Esophagus muscularis mucosa (tissue), 3 donors: ENCODE results near the gene RALGAPA1.

Source experiments
- POLR2A ChIP-seq: fragments of 450-650 bp; IDR thresholded peaks from one replicate; pipeline ENCODE4 v1.6.1; 2017; ENCODE audit warnings: antibody characterized with exemption, moderate library complexity, mild to moderate bottlenecking, low read depth
- TF ChIP-seq, protein P1 (sequence below), 3 experiments: fragments of 200-600 bp in 2 of 3; fragments of 450-650 bp in 1 of 3; sonication (generic) in 2 of 3; IDR thresholded peaks; one replicate each; pipeline ENCODE4 v1.5.1; 2017 to 2019; ENCODE audit warnings: antibody characterized with exemption in 3 of 3, mild to moderate bottlenecking in 2 of 3, moderate library complexity in 1 of 3

DNA sequence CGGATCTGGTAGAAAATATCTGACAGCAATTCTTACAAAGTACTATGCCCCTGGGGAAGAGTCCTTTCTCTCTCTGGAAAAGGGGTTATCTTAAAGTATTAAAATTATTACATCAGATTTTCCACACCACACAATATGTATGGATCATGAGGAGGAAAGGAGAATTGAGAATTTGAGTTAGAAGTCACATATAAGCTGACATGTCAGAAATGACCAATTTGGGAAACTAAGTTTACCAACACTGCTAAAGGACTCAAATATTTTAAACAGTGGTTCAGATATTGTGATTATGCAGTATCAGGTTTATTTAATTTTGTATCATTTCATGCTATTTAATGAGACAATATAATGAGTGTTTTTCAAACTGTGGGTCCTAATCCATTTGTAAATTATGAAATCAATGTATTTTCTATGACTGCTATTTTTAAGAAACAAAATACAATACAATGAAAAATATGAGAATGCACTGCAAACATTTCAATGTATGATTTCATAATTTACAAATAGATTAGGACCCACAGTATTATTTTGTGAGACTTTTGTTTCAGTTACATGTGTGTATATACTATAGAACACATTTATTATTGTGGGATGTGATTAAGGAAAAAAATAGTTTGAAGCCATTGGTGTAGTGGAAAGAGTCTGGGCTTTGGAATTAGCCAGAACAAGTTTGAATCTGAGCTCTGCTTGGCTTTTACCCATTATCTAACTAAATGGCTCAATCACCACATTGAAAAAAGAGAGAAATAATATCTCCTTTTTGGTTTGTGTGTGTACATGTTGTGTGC lies 276.9 kb downstream of the RALGAPA1 start:
- TF ChIP-seq, protein P1, sequence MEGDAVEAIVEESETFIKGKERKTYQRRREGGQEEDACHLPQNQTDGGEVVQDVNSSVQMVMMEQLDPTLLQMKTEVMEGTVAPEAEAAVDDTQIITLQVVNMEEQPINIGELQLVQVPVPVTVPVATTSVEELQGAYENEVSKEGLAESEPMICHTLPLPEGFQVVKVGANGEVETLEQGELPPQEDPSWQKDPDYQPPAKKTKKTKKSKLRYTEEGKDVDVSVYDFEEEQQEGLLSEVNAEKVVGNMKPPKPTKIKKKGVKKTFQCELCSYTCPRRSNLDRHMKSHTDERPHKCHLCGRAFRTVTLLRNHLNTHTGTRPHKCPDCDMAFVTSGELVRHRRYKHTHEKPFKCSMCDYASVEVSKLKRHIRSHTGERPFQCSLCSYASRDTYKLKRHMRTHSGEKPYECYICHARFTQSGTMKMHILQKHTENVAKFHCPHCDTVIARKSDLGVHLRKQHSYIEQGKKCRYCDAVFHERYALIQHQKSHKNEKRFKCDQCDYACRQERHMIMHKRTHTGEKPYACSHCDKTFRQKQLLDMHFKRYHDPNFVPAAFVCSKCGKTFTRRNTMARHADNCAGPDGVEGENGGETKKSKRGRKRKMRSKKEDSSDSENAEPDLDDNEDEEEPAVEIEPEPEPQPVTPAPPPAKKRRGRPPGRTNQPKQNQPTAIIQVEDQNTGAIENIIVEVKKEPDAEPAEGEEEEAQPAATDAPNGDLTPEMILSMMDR (IDR thresholded peaks at IDR 0.05): no peak
- TF ChIP-seq POLR2A: no peak
